K562 (cell line): Measurements from ENCODE around the gene NUP205. TPM values are rescaled to one million over a fixed set of nuclear protein-coding genes. Genes with fewer than 3 reads are reported as not detected.

ENCODE experiments used
- MLX ChIP-seq, 2 experiments: fragments of 450-650 bp in 1 of 2; sonication (generic) in 1 of 2; formaldehyde crosslinking; conservative IDR thresholded peaks; 2 replicates each; pipeline versions ENCODE4 v1.4.0 to v1.8.1; 2020 to 2022; ENCODE audit warnings: mild to moderate bottlenecking in 1 of 2, missing genetic modification reagents in 1 of 2
- NR0B1 ChIP-seq: fragments of 450-650 bp; IDR thresholded peaks from one replicate; pipeline ENCODE4 v1.6.1; 2018; ENCODE audit warnings: mild to moderate bottlenecking, moderate library complexity; ENCODE audit not compliant: partially characterized antibody
- PTRF ChIP-seq: fragments of 450-650 bp; IDR thresholded peaks from 2 replicates; pipeline ENCODE4 v1.6.1; 2016; ENCODE audit warnings: mild to moderate bottlenecking, missing genetic modification characterization, missing compliant biosample characterization
- TAL1 ChIP-seq: fragments of 450-650 bp; IDR thresholded peaks from 2 replicates; pipeline ENCODE4 v1.6.1; 2016; ENCODE audit warnings: mild to moderate bottlenecking
- ZNF224 ChIP-seq: sonication (generic); formaldehyde crosslinking; IDR thresholded peaks from 2 replicates; pipeline ENCODE4 v1.8.0; 2022; ENCODE audit warnings: mild to moderate bottlenecking, missing genetic modification reagents
- ZNF407 ChIP-seq: fragments of 450-650 bp; IDR thresholded peaks from 2 replicates; pipeline ENCODE4 v1.6.1; 2016; ENCODE audit warnings: low read depth
- polyA plus RNA-seq, 8 experiments: library from polyadenylated mRNA; depleted of rRNA in 4 of 8; stranded (reverse) in 5 of 8; unstranded in 3 of 8; fragments of >200 nt; fragmentation: Nextera tagmentation in 2 of 8; fragmentation: Illumina TruSeq in 1 of 8; extraction: Ambion mirVana in 2 of 8; extraction: Trizol in 1 of 8; gene quantifications; 2 replicates each; pipeline versions ENCODE4 v1.2.1 to v1.2.3, GENCODE V29; 2011 to 2014; ENCODE audit warnings: inconsistent platforms in 1 of 8, missing spikeins in 1 of 8
- total RNA-seq, 7 experiments: library from RNA; depleted of rRNA in 6 of 7; stranded (reverse); fragments of >200 nt in 6 of 7; fragmentation: Illumina TruSeq in 2 of 7; extraction: Trizol in 2 of 7; gene quantifications; 2 replicates each; pipeline versions ENCODE4 v1.2.1 to v1.2.3, GENCODE V29; 2011 to 2021; ENCODE audit warnings: low replicate concordance in 1 of 7
- TF ChIP-seq, protein P1 (sequence below), 2 experiments: fragments of 450-650 bp; IDR thresholded peaks; 2 replicates each; pipeline ENCODE4 v1.6.1; 2016; ENCODE audit warnings: mild to moderate bottlenecking in 2 of 2, borderline replicate concordance in 1 of 2, low read depth in 1 of 2, moderate library complexity in 1 of 2

Gene NUP205
- total and polyA plus RNA-seq, 9 of the 15 experiments (the other 6 are each of a cell fraction or from before 2014, with no cell fraction given) = 101 to 282 (median 193) TPM

GRCh38 chr7:135600226-135600625, 42.5 kb downstream of the NUP205 start (continued):
- TF ChIP-seq, protein P1, sequence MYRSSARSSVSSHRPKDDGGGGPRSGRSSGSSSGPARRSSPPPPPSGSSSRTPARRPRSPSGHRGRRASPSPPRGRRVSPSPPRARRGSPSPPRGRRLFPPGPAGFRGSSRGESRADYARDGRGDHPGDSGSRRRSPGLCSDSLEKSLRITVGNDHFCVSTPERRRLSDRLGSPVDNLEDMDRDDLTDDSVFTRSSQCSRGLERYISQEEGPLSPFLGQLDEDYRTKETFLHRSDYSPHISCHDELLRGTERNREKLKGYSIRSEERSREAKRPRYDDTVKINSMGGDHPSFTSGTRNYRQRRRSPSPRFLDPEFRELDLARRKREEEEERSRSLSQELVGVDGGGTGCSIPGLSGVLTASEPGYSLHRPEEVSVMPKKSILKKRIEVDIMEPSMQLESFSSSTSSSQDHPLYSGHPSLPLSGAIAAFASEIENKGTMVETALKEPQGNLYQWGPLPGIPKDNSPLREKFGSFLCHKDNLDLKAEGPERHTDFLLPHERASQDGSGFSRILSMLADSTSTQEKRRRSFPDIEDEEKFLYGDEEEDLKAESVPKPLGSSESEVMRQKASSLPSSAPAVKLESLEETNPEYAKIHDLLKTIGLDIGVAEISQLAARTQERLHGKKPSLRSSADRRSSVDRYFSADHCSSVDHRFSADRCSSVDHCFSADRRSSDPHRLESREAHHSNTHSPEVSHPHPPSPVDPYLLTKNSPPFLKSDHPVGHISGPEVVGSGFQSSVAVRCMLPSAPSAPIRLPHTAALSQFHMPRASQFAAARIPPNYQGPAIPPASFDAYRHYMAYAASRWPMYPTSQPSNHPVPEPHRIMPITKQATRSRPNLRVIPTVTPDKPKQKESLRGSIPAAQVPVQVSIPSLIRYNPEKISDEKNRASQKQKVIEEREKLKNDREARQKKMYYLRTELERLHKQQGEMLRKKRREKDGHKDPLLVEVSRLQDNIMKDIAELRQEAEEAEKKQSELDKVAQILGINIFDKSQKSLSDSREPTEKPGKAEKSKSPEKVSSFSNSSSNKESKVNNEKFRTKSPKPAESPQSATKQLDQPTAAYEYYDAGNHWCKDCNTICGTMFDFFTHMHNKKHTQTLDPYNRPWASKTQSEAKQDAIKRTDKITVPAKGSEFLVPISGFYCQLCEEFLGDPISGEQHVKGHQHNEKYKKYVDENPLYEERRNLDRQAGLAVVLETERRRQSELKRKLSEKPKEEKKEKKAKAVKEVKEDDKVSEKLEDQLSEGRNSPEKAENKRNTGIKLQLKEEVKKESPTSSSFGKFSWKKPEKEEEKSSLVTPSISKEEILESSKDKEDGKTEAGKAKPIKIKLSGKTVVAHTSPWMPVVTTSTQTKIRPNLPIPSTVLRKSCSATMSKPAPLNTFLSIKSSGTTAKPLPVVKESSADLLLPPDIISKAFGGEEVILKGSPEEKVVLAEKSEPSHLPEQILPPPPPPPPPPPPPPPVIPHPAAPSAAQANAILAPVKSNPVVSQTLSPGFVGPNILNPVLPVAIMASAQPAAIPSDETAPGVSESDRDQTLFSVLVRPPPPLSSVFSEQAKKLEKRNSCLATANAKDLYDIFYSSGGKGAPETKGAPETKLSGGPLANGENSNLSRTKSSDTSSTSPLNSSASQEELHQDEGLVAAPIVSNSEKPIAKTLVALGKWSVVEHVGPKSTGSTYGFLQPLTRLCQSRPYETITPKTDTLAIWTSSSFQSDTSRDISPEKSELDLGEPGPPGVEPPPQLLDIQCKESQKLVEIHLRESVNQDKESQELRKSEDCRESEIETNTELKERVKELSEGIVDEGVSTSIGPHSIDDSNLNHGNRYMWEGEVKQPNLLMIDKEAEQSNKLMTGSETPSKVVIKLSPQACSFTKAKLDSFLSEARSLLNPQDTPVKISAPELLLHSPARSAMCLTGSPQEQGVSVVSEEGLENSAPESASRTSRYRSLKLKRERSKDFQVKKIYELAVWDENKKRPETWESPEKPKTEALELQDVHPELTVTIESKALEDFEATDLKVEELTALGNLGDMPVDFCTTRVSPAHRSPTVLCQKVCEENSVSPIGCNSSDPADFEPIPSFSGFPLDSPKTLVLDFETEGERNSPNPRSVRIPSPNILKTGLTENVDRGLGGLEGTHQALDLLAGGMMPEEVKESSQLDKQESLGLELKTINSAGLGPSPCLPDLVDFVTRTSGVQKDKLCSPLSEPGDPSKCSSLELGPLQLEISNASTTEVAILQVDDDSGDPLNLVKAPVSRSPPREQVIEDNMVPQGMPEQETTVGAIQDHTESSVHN (IDR thresholded peaks at IDR 0.05; ENCODE audit: borderline replicate concordance in 1 of 2, low read depth in 1 of 2) = no peak
- TF ChIP-seq NR0B1 (no peak), PTRF (no peak), TAL1 (no peak), ZNF407 (no peak), MLX (CRISPR knock-in tag; conservative IDR thresholded peaks at IDR 0.05) (no peak), ZNF224 (CRISPR knock-in tag) (no peak)
